ENCODE measurements around the gene COL5A2. TPM values are rescaled to one million over a fixed set of nuclear protein-coding genes. Genes with fewer than 3 reads are reported as not detected.

The COL5A2 gene
- total RNA-seq, 1 donor from 2014 or later: 26.3 TPM

- intact Hi-C loops (cut with DNase I): no loop called here
- Histone ChIP-seq H3K4me3 (no peak overlapping the region), H3K9me3 (no peaks in the 10 kb centered on the region), H3K36me3 (peaks cover under 1% of the 10 kb centered on the region), H3K4me1 (no peaks in the 10 kb centered on the region), H3K27me3 (ENCODE audit: low read depth) (no peaks in the 10 kb centered on the region), H3K27ac (no peak overlapping the region)
- ATAC-seq (no peak), DNase-seq (no peak)
- TF ChIP-seq CTCF (IDR thresholded peaks at IDR 0.05): no peak
Measured at GRCh38 chr2:189016311-189016861, 163.2 kb downstream of the COL5A2 start.

GRCh38 chr2:189015359-189015758 lies 164.2 kb downstream of the COL5A2 start:
- no peaks in the 10 kb centered on the region for H3K27me3 ChIP-seq (ENCODE audit: low read depth)
- H3K36me3 ChIP-seq: peaks cover 5% of the 10 kb centered on the region
- DNase-seq (no peak), ATAC-seq (no peak)
- H3K9me3 ChIP-seq: no peaks in the 10 kb centered on the region
- no peak overlapping the region for H3K27ac ChIP-seq
- no peak for TF ChIP-seq CTCF (IDR thresholded peaks at IDR 0.05)
- no peak overlapping the region for H3K4me3 ChIP-seq
- intact Hi-C loops (cut with DNase I): no loop called here
- H3K4me1 ChIP-seq: no peaks in the 10 kb centered on the region

GRCh38 chr2:189014449-189015138 lies 165.0 kb downstream of the COL5A2 start:
- TF ChIP-seq CTCF (IDR thresholded peaks at IDR 0.05): no peak
- Histone ChIP-seq H3K4me1 (no peaks in the 10 kb centered on the region), H3K27me3 (ENCODE audit: low read depth) (no peaks in the 10 kb centered on the region), H3K4me3 (no peak overlapping the region), H3K27ac (no peak overlapping the region), H3K36me3 (peaks cover 8% of the 10 kb centered on the region), H3K9me3 (no peaks in the 10 kb centered on the region)
- no peak for ATAC-seq
- intact Hi-C loops (cut with DNase I): no loop called here
- no peak for DNase-seq

GRCh38 chr2:189013671-189014448 lies 165.7 kb downstream of the COL5A2 start:
- Histone ChIP-seq H3K4me3 (no peak overlapping the region), H3K4me1 (no peaks in the 10 kb centered on the region), H3K36me3 (peaks cover 10% of the 10 kb centered on the region), H3K9me3 (no peaks in the 10 kb centered on the region), H3K27me3 (ENCODE audit: low read depth) (no peaks in the 10 kb centered on the region), H3K27ac (no peak overlapping the region)
- ATAC-seq: no peak
- no peak for DNase-seq
- intact Hi-C loops (cut with DNase I): no loop called here
- TF ChIP-seq CTCF (IDR thresholded peaks at IDR 0.05): no peak

- no peaks in the 10 kb centered on the region for H3K4me1 ChIP-seq
- intact Hi-C loops (cut with DNase I): no loop called here
- DNase-seq (no peak), ATAC-seq (no peak)
- H3K4me3 ChIP-seq: no peak overlapping the region
- H3K27me3 ChIP-seq (ENCODE audit: low read depth): no peaks in the 10 kb centered on the region
- H3K9me3 ChIP-seq: no peaks in the 10 kb centered on the region
- no peak for TF ChIP-seq CTCF (IDR thresholded peaks at IDR 0.05)
- H3K27ac ChIP-seq: no peak overlapping the region
- peaks cover 18% of the 10 kb centered on the region for H3K36me3 ChIP-seq
Measured at GRCh38 chr2:189013031-189013430, 166.5 kb downstream of the COL5A2 start.

Data from lower lobe of right lung (tissue), 2 donors.